Brain microvascular endothelial cell (primary cell): Measurements from ENCODE around the gene CTBP2.

Experiments
- DNase-seq: peaks from one replicate; pipeline ENCODE4 v3.0.0-alpha.2; 2020
- H3K27ac ChIP-seq: fragments of 250-450 bp; sonication (Bioruptor Pico); 2 replicates; pipeline ENCODE4 v1.5.1; 2020; ENCODE audit warnings: mild to moderate bottlenecking, moderate library complexity
- H3K27me3 ChIP-seq: fragments of 250-450 bp; sonication (Bioruptor Pico); replicated peaks from 2 replicates; pipeline ENCODE4 v1.5.1; 2020; ENCODE audit warnings: mild to moderate bottlenecking
- H3K36me3 ChIP-seq: fragments of 250-450 bp; sonication (Bioruptor Pico); replicated peaks from 2 replicates; pipeline ENCODE4 v1.5.1; 2020; ENCODE audit warnings: mild to moderate bottlenecking
- H3K4me3 ChIP-seq: 2 replicates; pipeline ENCODE4 v1.5.1; 2011; ENCODE audit warnings: low read depth, mild to moderate bottlenecking, control low read depth, low read length, moderate library complexity
- CTCF ChIP-seq: IDR thresholded peaks from 2 replicates; pipeline ENCODE4 v1.5.1; 2011; ENCODE audit warnings: low read depth, mild to moderate bottlenecking, moderate library complexity, low read length, control low read depth, inconsistent platforms; ENCODE audit errors: missing control alignments
- in situ Hi-C: cut with HindIII; loops from 2 replicates; pipeline ENCODE4 v1.10.0; 2017; ENCODE audit warnings: low sequenced_read_pairs, low pct_ligation_motif_present

The CTBP2 gene

DNA sequence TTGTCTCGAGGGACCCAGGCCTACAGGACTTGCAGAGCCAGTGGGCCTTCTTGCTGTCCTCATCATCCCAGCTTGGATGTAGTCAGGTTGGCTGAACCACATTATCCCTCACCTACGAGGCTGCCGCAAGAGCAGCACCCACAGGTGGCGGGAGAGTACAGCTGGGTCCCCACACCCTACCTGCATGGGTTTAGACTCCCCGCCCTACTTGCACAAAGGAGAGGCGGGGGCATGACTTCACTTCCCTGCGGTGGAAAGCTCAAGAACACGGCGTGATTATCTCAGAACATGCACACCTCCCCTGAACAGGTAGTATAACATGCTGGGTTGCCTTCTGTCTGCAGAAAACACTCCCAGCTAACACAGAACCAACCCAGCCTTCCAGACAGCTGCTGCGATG lies 57.5 kb downstream of the CTBP2 start:
- H3K27ac ChIP-seq: no peak overlapping the region
- no peak overlapping the region for H3K4me3 ChIP-seq
- TF ChIP-seq CTCF: no peak
- in situ Hi-C loops: no loop called here
- peaks cover 25% of the 10 kb centered on the region for H3K36me3 ChIP-seq
- no peaks in the 10 kb centered on the region for H3K27me3 ChIP-seq
- no peak for DNase-seq

DNA sequence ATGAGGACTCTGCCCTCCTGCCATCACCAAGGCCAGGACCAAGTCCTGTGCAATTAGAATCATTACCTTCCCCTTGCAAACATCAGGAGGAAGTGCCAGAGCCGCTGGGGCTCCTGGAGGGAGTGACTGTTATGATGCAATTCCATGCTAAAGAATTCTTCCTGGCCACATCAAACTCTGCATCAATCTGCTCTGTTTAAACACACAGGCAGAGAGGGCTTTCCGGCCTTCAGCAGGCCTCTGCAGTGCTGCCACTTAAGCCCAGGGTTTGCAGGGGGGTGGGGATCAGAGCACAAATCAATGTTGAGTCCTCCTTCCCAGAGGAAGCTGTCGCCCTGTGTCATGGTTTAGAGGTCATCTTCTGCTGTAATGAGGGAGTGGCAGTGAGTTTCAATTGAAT lies 58.1 kb downstream of the CTBP2 start:
- no peak for TF ChIP-seq CTCF
- H3K27ac ChIP-seq: no peak overlapping the region
- peaks cover 20% of the 10 kb centered on the region for H3K36me3 ChIP-seq
- peak; percentile 46 for DNase-seq
- in situ Hi-C loops: no loop called here
- H3K27me3 ChIP-seq: no peaks in the 10 kb centered on the region
- H3K4me3 ChIP-seq: no peak overlapping the region

DNA sequence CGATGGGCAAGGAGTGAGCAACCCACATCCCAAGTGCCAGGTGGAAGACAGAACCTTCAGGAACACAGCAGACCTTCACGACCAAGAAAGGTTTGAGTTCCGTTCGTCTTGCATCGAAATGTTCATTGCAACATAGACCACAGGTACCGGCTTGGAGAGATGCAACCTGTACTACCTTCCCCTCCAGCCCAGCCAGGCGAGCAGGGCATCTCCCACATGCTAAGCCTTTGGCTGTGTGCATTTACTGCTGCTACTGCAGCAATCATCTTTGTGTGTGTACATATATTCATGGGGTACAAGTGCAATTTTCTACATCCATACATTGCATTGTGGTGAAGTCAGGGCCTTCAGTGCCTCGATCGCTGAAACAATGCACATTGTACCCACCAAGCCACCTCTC lies 58.8 kb downstream of the CTBP2 start:
- TF ChIP-seq CTCF: no peak
- H3K4me3 ChIP-seq: no peak overlapping the region
- peaks cover 13% of the 10 kb centered on the region for H3K36me3 ChIP-seq
- no peak for DNase-seq
- no peak overlapping the region for H3K27ac ChIP-seq
- no peaks in the 10 kb centered on the region for H3K27me3 ChIP-seq
- in situ Hi-C loops: no loop called here

- Histone ChIP-seq H3K36me3 (peaks cover 8% of the 10 kb centered on the region), H3K27me3 (no peaks in the 10 kb centered on the region), H3K27ac (no peak overlapping the region), H3K4me3 (no peak overlapping the region)
- in situ Hi-C loops: no loop called here
- no peak for TF ChIP-seq CTCF
- DNase-seq: no peak
These were observed 59.3 kb downstream of the CTBP2 start for GRCh38 chr10:125101049-125101448.

GRCh38 chr10:125097409-125098070 lies 62.8 kb downstream of the CTBP2 start:
- H3K4me3 ChIP-seq: no peak overlapping the region
- no peak for DNase-seq
- peaks cover 4% of the 10 kb centered on the region for H3K36me3 ChIP-seq
- TF ChIP-seq CTCF: no peak
- H3K27ac ChIP-seq: no peak overlapping the region
- in situ Hi-C loops: no loop called here
- no peaks in the 10 kb centered on the region for H3K27me3 ChIP-seq

GRCh38 chr10:125096975-125097374 lies 63.4 kb downstream of the CTBP2 start:
- DNase-seq: no peak
- H3K27ac ChIP-seq: no peak overlapping the region
- no peak for TF ChIP-seq CTCF
- no peak overlapping the region for H3K4me3 ChIP-seq
- in situ Hi-C loops: no loop called here
- no peaks in the 10 kb centered on the region for H3K27me3 ChIP-seq
- H3K36me3 ChIP-seq: peaks cover 4% of the 10 kb centered on the region
